Measurements from ENCODE around the gene GALNS.
"Not testable (repeated sequence)": the region's sequence is repeated elsewhere in the genome, so short reads cannot be mapped to it uniquely, and the experiment has no call there.

GALNS gene

GRCh38 chr16:88799569-88800276, 57.0 kb downstream of the GALNS start:
- DNase-seq: peak in 1 of 2 experiments; percentile 39

GRCh38 chr16:88798772-88799455, 57.8 kb downstream of the GALNS start:
- peak; percentile 98 to 99 for DNase-seq

- DNase-seq: no peak
These were observed 58.7 kb downstream of the GALNS start for GRCh38 chr16:88798073-88798472.

GRCh38 chr16:88796278-88796677, 60.5 kb downstream of the GALNS start:
- no peak for DNase-seq

- DNase-seq: no peak
These were observed 63.3 kb downstream of the GALNS start for GRCh38 chr16:88793251-88793954.

GRCh38 chr16:88792668-88793250, 64.0 kb downstream of the GALNS start:
- no peak for DNase-seq

GRCh38 chr16:88792078-88792550, 64.6 kb downstream of the GALNS start:
- no peak for DNase-seq

- no peak for DNase-seq
These were observed 66.2 kb downstream of the GALNS start for GRCh38 chr16:88790312-88791211.

GRCh38 chr16:88789594-88789993, 67.2 kb downstream of the GALNS start:
- DNase-seq: no peak

GRCh38 chr16:88788749-88789148, 68.0 kb downstream of the GALNS start:
- not testable (repeated sequence) for DNase-seq

GRCh38 chr16:88787579-88788314, 69.0 kb downstream of the GALNS start:
- no peak for DNase-seq

- peak; percentile 53 to 74 for DNase-seq
These were observed 71.4 kb downstream of the GALNS start, which contains the start of gene PIEZO1 for GRCh38 chr16:88785106-88785924. TSS of gene PIEZO1 (minus strand) at chr16:88785220. CDS start at chr16:88784964, 256 bp downstream.

- DNase-seq: no peak
These were observed 72.0 kb downstream of the GALNS start for GRCh38 chr16:88784856-88785105.

- peak in 1 of 2 experiments; percentile 50 for DNase-seq
These were observed 72.5 kb downstream of the GALNS start for GRCh38 chr16:88784074-88784855.

GRCh38 chr16:88783391-88784073, 73.2 kb downstream of the GALNS start:
- DNase-seq: peak in 1 of 2 experiments; percentile 51

GRCh38 chr16:88782454-88783390, 74.0 kb downstream of the GALNS start:
- DNase-seq: no peak

GRCh38 chr16:88781140-88782077, 75.3 kb downstream of the GALNS start:
- DNase-seq: no peak

Measured in NCI-H524 (cell line).